Activated CD4-positive, alpha-beta T cell treated with anti-CD3 and anti-CD28 coated beads, Interleukin-2, amount 50 U/mL, for 1 hour (primary cell): ENCODE results near the gene COMMD1.

ENCODE experiments used
- DNase-seq: peaks from one replicate; pipeline ENCODE4 v3.0.0-alpha.2; 2020

Gene COMMD1

DNA sequence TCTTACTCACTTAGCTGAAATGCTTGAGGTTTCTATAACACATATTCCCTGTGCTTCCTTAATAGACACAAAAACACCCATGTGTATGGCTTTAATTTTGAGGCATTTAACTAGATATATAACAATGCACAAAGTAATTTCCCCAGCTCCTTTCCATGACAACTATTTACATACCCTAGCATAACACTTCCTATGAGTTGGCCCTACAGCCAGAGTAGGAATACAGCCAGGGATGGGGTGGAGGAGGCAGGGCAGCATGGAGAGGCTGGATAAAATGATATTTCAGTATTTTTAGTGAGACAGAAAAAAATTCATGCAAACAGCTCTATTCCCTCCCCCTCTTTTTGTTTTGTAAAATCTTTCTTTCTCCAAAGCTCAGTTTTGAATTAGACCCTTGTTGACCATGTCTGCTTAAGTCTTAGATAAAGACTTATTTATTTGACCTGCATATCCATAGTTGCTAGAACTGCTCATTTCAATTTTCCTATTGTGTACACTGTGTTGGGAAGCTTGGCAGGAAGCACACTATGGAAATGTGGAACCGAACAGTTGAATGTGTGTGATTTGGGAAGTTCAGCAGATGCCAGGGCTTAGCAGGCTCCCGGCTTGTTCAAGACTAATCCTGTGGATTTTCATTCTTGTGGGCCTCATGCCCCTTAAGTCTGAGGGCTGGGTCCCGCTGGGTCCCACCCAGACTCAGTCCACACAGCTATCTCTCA lies 279.2 kb downstream of the COMMD1 start:
- DNase-seq: no peak
